Subcutaneous abdominal adipose tissue (tissue), 5 donors: ENCODE results near the gene TRIM54.
A peak's percentile ranks its signal among the peaks of the same experiment; 100 is the strongest.
"Not testable (repeated sequence)": the region's sequence is repeated elsewhere in the genome, so short reads cannot be mapped to it uniquely, and the experiment has no call there.

ENCODE experiments used
- H3K27ac ChIP-seq: one replicate; pipeline ENCODE4 v1.7.0; 2013; ENCODE audit warnings: low read depth, mild to moderate bottlenecking, inconsistent platforms, low read length, moderate library complexity
- H3K27me3 ChIP-seq, 5 donors: one replicate each; pipeline ENCODE4 v1.7.0; 2013; ENCODE audit warnings: low read length in 5 of 5, inconsistent platforms in 1 of 5; ENCODE audit not compliant: control insufficient read depth in 5 of 5, insufficient read depth in 4 of 5
- H3K36me3 ChIP-seq, 5 donors: one replicate each; pipeline ENCODE4 v1.7.0; 2013; ENCODE audit warnings: low read length in 5 of 5; ENCODE audit not compliant: control insufficient read depth in 5 of 5, insufficient read depth in 5 of 5
- H3K4me1 ChIP-seq, 5 donors: one replicate each; pipeline ENCODE4 v1.7.0; 2013; ENCODE audit warnings: low read length in 5 of 5, mild to moderate bottlenecking in 3 of 5, moderate library complexity in 1 of 5; ENCODE audit not compliant: control insufficient read depth in 5 of 5, insufficient read depth in 5 of 5
- H3K4me3 ChIP-seq, 5 donors: one replicate each; pipeline ENCODE4 v1.7.0; 2013; ENCODE audit warnings: low read length in 5 of 5, low read depth in 1 of 5
- H3K9ac ChIP-seq, 5 donors: one replicate each; pipeline ENCODE4 v1.7.0; 2013; ENCODE audit warnings: low read length in 5 of 5, mild to moderate bottlenecking in 4 of 5, moderate library complexity in 3 of 5
- H3K9me3 ChIP-seq, 5 donors: one replicate each; pipeline ENCODE4 v1.7.0; 2013; ENCODE audit warnings: low read length in 5 of 5; ENCODE audit not compliant: control insufficient read depth in 5 of 5
- donor health status: healthy.
- donor health status: healthy.
- donor health status: healthy.
- donor health status: healthy.
- donor health status: healthy.

The TRIM54 gene

GRCh38 chr2:27297195-27297594, 15.0 kb downstream of the TRIM54 start:
- no peak overlapping the region for H3K4me3 ChIP-seq
- H3K9me3 ChIP-seq, result no peaks in the 10 kb centered on the region
- no peak overlapping the region for H3K27ac ChIP-seq
- H3K4me1 ChIP-seq, result peaks cover 0 to 4% (median 0%) of the 10 kb centered on the region in 5 donors
- peaks cover 0 to 9% (median 5%) of the 10 kb centered on the region in 5 donors for H3K27me3 ChIP-seq
- H3K36me3 ChIP-seq, result no peaks in the 10 kb centered on the region
- no peak overlapping the region for H3K9ac ChIP-seq

- Histone ChIP-seq H3K4me1 (peaks cover 0 to 5% (median 4%) of the 10 kb centered on the region in 5 donors), H3K27ac (no peak overlapping the region)
Measured at GRCh38 chr2:27298391-27299080, 16.3 kb downstream of the TRIM54 start.

GRCh38 chr2:27300606-27301005, 18.4 kb downstream of the TRIM54 start:
- not testable (repeated sequence) for H3K9ac ChIP-seq, H3K36me3 ChIP-seq, H3K27ac ChIP-seq, H3K9me3 ChIP-seq, H3K4me3 ChIP-seq, H3K4me1 ChIP-seq
- peaks cover 0 to 13% (median 9%) of the 10 kb centered on the region in 5 donors for H3K27me3 ChIP-seq

More at GRCh38 chr2:27298391-27299080, 16.3 kb downstream of the TRIM54 start:
- H3K9me3 ChIP-seq, result no peaks in the 10 kb centered on the region
- H3K27me3 ChIP-seq, result peaks cover 0 to 9% (median 5%) of the 10 kb centered on the region in 5 donors
- H3K9ac ChIP-seq, result no peak overlapping the region
- no peak overlapping the region for H3K4me3 ChIP-seq
- H3K36me3 ChIP-seq, result no peaks in the 10 kb centered on the region

GRCh38 chr2:27303093-27304025, 21.1 kb downstream of the TRIM54 start:
- H3K27ac ChIP-seq, result no peak overlapping the region
- peak overlapping the region; percentile 42 to 59 (median 55) for H3K4me3 ChIP-seq
- H3K27me3 ChIP-seq, result peaks cover 24 to 38% (median 34%) of the 10 kb centered on the region in 5 donors
- H3K9ac ChIP-seq, result peak overlapping the region in 4 of 5 donors; percentile 15 to 69 (median 58)
- no peaks in the 10 kb centered on the region for H3K9me3 ChIP-seq
- no peaks in the 10 kb centered on the region for H3K36me3 ChIP-seq
- peaks cover 1 to 28% (median 22%) of the 10 kb centered on the region in 5 donors for H3K4me1 ChIP-seq

- Histone ChIP-seq H3K9me3 (no peaks in the 10 kb centered on the region), H3K36me3 (peaks cover 0 to 9% (median 4%) of the 10 kb centered on the region in 5 donors), H3K27me3 (peaks cover 27 to 40% (median 35%) of the 10 kb centered on the region in 5 donors), H3K4me1 (peaks cover 4 to 31% (median 23%) of the 10 kb centered on the region in 5 donors), H3K27ac (no peak overlapping the region), H3K9ac (no peak overlapping the region), H3K4me3 (no peak overlapping the region)
Measured at GRCh38 chr2:27304488-27305240, 22.4 kb downstream of the TRIM54 start.

- Histone ChIP-seq H3K27me3 (peaks cover 27 to 40% (median 35%) of the 10 kb centered on the region in 5 donors), H3K27ac (no peak overlapping the region), H3K9ac (no peak overlapping the region), H3K9me3 (no peaks in the 10 kb centered on the region), H3K4me3 (no peak overlapping the region), H3K4me1 (peaks cover 4 to 31% (median 23%) of the 10 kb centered on the region in 5 donors), H3K36me3 (peaks cover 0 to 15% (median 6%) of the 10 kb centered on the region in 5 donors)
Measured at GRCh38 chr2:27305516-27305915, 23.3 kb downstream of the TRIM54 start.

GRCh38 chr2:27306136-27306535, 23.9 kb downstream of the TRIM54 start:
- H3K36me3 ChIP-seq, result peaks cover 0 to 16% (median 8%) of the 10 kb centered on the region in 5 donors
- H3K4me1 ChIP-seq, result peaks cover 4 to 31% (median 23%) of the 10 kb centered on the region in 5 donors
- H3K9ac ChIP-seq, result no peak overlapping the region
- H3K9me3 ChIP-seq, result no peaks in the 10 kb centered on the region
- H3K27me3 ChIP-seq, result peaks cover 27 to 40% (median 35%) of the 10 kb centered on the region in 5 donors
- peak overlapping the region in 1 of 5 donors; percentile 16 for H3K4me3 ChIP-seq
- no peak overlapping the region for H3K27ac ChIP-seq

GRCh38 chr2:27306573-27307286, 24.5 kb downstream of the TRIM54 start:
- Histone ChIP-seq H3K27ac (no peak overlapping the region), H3K9ac (no peak overlapping the region), H3K9me3 (no peaks in the 10 kb centered on the region), H3K4me1 (peaks cover 4 to 31% (median 23%) of the 10 kb centered on the region in 5 donors), H3K36me3 (peaks cover 0 to 22% (median 13%) of the 10 kb centered on the region in 5 donors), H3K4me3 (peak overlapping the region in 1 of 5 donors; percentile 16), H3K27me3 (peaks cover 27 to 40% (median 35%) of the 10 kb centered on the region in 5 donors)

- H3K36me3 ChIP-seq, result peaks cover 0 to 27% (median 18%) of the 10 kb centered on the region in 5 donors
- H3K9ac ChIP-seq, result no peak overlapping the region
- H3K4me1 ChIP-seq, result peaks cover 4 to 31% (median 23%) of the 10 kb centered on the region in 5 donors
- no peaks in the 10 kb centered on the region for H3K9me3 ChIP-seq
- no peak overlapping the region for H3K27ac ChIP-seq
- H3K4me3 ChIP-seq, result no peak overlapping the region
- H3K27me3 ChIP-seq, result peaks cover 27 to 40% (median 35%) of the 10 kb centered on the region in 5 donors
Measured at GRCh38 chr2:27307287-27307544, 25.0 kb downstream of the TRIM54 start.
